Measurements from ENCODE around the gene GPC5.
"Not testable (repeated sequence)": the region's sequence is repeated elsewhere in the genome, so short reads cannot be mapped to it uniquely, and the experiment has no call there.

Gene GPC5

DNA sequence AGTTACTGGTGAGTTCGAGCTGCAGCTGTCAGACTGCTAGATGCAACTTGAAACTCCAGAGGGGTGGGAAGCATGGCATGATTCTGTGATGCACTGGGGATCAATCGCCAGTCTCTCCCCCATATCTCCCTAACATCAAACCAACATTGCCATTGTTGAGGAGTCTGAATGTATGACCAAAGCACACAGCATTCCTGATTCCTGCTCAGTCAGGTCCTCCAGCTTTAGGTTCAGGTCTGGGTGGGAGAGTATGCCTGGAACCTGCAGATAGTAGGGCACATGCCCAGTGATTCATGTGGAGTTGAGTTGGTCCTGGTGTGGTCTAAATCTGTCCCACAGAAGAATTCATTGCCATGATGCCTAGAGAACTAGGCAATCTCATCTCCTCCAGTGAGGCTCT lies 269.1 kb downstream of the GPC5 start:
- Mint-ChIP-seq H3K4me3 (no peak overlapping the region), H3K27ac (no peak overlapping the region), H3K36me3 (ENCODE audit: low read depth) (no peaks in the 10 kb centered on the region), H3K9me3 (no peaks in the 10 kb centered on the region), H3K27me3 (ENCODE audit: low read depth) (no peaks in the 10 kb centered on the region), H3K4me1 (ENCODE audit: low read depth) (no peaks in the 10 kb centered on the region)

DNA sequence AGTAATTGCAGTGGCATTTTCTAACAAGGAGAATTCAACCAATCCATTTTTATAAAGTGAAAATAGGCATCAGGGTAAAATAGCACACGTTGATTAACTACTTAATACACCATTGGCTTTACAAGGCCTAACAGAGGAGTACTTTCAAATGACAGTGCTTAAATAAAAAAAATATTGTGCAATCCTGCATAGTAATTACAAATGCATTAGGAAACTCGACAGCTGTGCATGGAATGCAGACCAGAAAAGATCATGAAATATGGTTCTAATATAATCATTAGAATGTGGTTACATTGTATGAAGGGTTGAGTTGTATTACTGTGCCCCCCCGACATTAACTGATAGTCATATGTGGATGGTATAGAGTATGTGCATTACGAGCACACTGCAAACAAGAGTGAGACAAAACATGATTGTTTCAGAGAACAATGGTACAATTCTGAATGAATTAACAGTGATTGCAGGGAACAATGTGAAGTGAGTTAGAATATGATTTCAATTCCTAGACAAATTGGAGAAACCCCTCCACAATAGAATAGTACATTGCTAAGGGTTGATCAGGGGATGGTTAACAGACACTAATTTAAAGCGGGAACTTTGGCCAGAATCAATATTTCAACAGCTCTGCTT lies 270.6 kb downstream of the GPC5 start:
- H3K27ac Mint-ChIP-seq = no peak overlapping the region
- H3K36me3 Mint-ChIP-seq (ENCODE audit: low read depth) = no peaks in the 10 kb centered on the region
- no peaks in the 10 kb centered on the region for H3K4me1 Mint-ChIP-seq (ENCODE audit: low read depth)
- H3K4me3 Mint-ChIP-seq = no peak overlapping the region
- H3K27me3 Mint-ChIP-seq (ENCODE audit: low read depth) = no peaks in the 10 kb centered on the region
- H3K9me3 Mint-ChIP-seq = no peaks in the 10 kb centered on the region

DNA sequence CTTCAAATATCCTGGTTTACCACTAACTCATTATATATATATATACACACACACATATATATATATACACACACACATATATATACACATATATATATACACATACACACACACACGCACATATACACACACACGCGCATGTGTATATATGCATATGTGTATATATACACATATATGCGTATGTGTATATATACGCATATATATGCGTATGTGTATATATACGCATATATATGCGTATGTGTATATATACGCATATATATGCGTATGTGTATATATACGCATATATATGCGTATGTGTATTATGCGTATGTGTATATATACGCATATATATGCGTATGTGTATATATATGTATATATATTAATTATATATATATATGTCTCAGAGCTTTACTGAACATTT lies 275.9 kb downstream of the GPC5 start:
- not testable (repeated sequence) for H3K4me1 Mint-ChIP-seq (ENCODE audit: low read depth); H3K27me3 Mint-ChIP-seq (ENCODE audit: low read depth); H3K36me3 Mint-ChIP-seq (ENCODE audit: low read depth); H3K27ac Mint-ChIP-seq; H3K4me3 Mint-ChIP-seq; H3K9me3 Mint-ChIP-seq

DNA sequence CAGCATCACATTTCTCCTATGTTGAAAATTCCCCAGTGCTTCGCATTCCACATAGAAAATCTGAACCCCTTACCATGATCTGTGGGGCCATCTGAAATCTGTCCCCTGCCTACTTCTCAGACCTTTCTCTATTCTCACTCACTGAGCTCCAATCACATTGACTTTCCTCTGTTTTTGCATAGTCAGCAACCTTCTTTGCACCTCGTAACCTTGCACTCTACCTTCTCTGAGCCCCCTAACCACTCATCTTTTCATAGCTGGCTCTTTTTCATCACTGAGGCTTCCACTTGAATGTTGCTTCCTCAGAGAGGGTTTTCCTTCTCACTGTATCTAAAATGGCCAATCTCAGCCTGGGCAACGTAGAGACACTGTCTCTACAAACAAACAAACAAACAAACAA lies 286.3 kb downstream of the GPC5 start:
- Mint-ChIP-seq H3K4me1 (ENCODE audit: low read depth) (no peaks in the 10 kb centered on the region), H3K36me3 (ENCODE audit: low read depth) (no peaks in the 10 kb centered on the region), H3K9me3 (no peaks in the 10 kb centered on the region), H3K27me3 (ENCODE audit: low read depth) (no peaks in the 10 kb centered on the region), H3K27ac (no peak overlapping the region), H3K4me3 (no peak overlapping the region)

DNA sequence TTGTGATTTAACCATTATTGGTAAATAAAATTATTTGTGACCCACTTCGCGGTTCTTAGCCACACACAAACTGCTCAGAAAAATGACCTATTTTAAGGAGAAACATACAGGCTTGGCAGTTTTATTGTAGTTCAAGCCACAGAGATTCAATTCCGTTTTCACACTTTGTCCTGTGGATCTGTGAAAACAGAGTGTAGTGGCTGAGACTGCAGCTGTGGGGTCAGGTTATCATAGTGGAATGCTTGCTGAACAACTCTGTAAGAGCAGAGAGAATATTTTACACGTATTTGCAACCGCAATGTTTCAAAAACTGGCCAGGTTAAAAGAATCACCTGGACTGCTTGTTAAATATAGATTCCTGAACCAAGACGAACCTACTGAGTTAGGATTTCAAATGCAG lies 292.5 kb downstream of the GPC5 start:
- Mint-ChIP-seq H3K4me3 (no peak overlapping the region), H3K4me1 (ENCODE audit: low read depth) (no peaks in the 10 kb centered on the region), H3K27me3 (ENCODE audit: low read depth) (no peaks in the 10 kb centered on the region), H3K36me3 (ENCODE audit: low read depth) (no peaks in the 10 kb centered on the region), H3K9me3 (no peaks in the 10 kb centered on the region), H3K27ac (no peak overlapping the region)

DNA sequence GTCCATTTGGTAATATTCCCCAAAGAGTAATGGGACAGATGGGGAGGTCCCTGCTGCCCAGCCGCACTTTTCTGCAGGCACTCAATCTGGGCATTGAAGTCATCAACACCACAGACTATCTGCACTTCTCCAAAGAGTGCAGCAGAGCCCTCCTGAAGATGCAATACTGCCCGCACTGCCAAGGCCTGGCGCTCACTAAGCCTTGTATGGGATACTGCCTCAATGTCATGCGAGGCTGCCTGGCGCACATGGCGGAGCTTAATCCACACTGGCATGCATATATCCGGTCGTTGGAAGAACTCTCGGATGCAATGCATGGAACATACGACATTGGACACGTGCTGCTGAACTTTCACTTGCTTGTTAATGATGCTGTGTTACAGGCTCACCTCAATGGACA lies 295.0 kb downstream of the GPC5 start:
- Mint-ChIP-seq H3K27me3 (ENCODE audit: low read depth) (no peaks in the 10 kb centered on the region), H3K36me3 (ENCODE audit: low read depth) (no peaks in the 10 kb centered on the region), H3K9me3 (no peaks in the 10 kb centered on the region), H3K27ac (no peak overlapping the region), H3K4me1 (ENCODE audit: low read depth) (no peaks in the 10 kb centered on the region), H3K4me3 (no peak overlapping the region)

DNA sequence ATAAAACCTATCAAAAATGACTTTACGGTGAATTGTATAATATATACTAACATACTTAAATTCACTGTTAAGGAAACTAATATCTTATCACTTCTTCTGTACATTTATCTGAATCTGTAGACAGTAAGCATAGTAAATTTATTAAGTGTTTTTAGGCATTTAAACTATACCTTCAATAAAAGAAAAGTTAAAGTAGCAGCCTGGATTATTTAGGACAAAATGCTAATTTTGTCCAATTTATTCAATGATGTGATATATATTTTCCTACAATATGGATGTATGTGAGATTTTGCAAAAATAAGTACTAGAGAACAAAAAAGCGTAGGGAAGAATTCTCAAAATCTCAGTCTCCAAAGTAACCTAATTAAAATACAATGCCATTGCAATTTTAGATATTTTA lies 299.9 kb downstream of the GPC5 start:
- Mint-ChIP-seq H3K4me1 (ENCODE audit: low read depth) (no peaks in the 10 kb centered on the region), H3K36me3 (ENCODE audit: low read depth) (no peaks in the 10 kb centered on the region), H3K27me3 (ENCODE audit: low read depth) (no peaks in the 10 kb centered on the region), H3K9me3 (no peaks in the 10 kb centered on the region), H3K27ac (no peak overlapping the region), H3K4me3 (no peak overlapping the region)

DNA sequence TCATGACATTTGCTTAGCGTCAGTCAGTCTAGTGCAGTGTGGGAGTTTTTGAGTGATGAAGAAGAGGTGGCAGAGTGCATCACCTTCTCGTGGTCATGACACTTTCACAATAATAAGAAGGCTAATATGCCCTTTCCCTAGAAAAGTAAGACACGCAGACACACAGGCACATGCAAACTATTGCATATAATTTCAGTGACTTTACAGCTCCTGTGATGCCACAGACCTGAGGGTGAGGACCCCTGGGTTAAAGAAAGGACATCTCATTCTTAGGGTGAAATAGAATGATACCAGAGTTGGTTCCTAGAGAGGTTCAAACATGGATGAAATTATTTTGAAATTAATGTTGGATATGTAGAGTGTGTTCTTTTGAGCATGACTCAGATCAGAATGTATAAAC lies 300.3 kb downstream of the GPC5 start:
- no peaks in the 10 kb centered on the region for H3K4me1 Mint-ChIP-seq (ENCODE audit: low read depth)
- no peaks in the 10 kb centered on the region for H3K9me3 Mint-ChIP-seq
- H3K27me3 Mint-ChIP-seq (ENCODE audit: low read depth) = no peaks in the 10 kb centered on the region
- no peak overlapping the region for H3K4me3 Mint-ChIP-seq
- H3K27ac Mint-ChIP-seq = no peak overlapping the region
- no peaks in the 10 kb centered on the region for H3K36me3 Mint-ChIP-seq (ENCODE audit: low read depth)

DNA sequence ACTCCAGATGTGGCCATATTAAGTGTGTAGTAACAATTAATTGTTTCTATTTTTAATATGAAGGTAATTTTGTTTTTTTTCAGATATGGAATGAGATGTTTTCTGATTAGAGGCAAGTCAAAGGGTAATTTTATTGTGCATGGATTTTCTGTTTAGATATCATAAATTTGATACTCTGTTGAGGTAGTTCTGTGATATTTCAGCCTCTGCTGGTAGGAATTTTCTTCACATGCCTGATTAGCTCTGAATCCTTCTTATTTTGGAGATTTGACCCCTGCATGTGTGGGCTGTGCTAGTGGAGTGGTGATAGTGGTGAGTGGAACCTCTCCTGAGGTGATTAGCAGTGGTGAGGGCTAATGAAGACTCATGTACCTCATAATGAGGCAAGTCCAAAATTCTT lies 301.4 kb downstream of the GPC5 start:
- no peaks in the 10 kb centered on the region for H3K9me3 Mint-ChIP-seq
- H3K4me3 Mint-ChIP-seq = no peak overlapping the region
- no peak overlapping the region for H3K27ac Mint-ChIP-seq
- no peaks in the 10 kb centered on the region for H3K36me3 Mint-ChIP-seq (ENCODE audit: low read depth)
- H3K27me3 Mint-ChIP-seq (ENCODE audit: low read depth) = no peaks in the 10 kb centered on the region
- no peaks in the 10 kb centered on the region for H3K4me1 Mint-ChIP-seq (ENCODE audit: low read depth)

DNA sequence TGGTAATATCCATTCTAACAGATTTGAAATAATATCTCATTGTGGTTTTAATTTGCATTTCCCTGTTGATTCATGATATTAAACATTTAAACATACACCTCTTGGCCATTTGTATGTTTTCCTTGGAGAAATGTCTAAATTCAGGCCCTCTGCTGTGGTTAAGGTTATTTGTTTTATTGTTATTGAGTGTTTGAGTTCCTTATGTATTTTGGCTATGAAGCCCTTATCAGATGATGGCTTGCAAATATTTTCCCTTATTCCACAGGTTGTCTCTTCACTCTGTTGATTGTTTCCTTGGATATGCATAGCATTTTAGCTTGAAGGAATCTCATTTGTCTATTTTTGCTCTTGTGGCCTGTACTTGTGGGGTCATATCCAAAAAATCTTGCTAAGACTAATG lies 303.6 kb downstream of the GPC5 start:
- H3K9me3 Mint-ChIP-seq = no peaks in the 10 kb centered on the region
- no peak overlapping the region for H3K4me3 Mint-ChIP-seq
- no peaks in the 10 kb centered on the region for H3K36me3 Mint-ChIP-seq (ENCODE audit: low read depth)
- no peaks in the 10 kb centered on the region for H3K4me1 Mint-ChIP-seq (ENCODE audit: low read depth)
- H3K27me3 Mint-ChIP-seq (ENCODE audit: low read depth) = no peaks in the 10 kb centered on the region
- no peak overlapping the region for H3K27ac Mint-ChIP-seq

DNA sequence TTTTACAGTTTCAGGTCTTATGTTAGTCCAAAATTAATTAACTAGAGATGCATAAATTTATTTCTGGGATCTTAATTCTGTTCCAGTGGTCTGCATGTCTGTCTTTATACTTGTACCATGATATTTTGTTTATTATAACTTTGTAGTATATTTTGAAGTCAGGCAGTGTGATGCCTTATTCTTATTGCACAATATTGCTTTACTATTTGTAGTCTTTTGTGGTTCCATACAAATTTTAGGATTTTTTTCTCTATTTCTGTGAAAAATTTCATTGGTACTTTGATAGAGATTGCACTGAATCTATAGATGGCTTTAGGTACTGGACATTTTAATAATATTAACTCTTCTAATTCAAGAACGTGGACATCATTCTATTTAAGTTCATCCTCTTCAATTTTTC lies 304.0 kb downstream of the GPC5 start:
- H3K4me3 Mint-ChIP-seq = no peak overlapping the region
- H3K9me3 Mint-ChIP-seq = no peaks in the 10 kb centered on the region
- no peak overlapping the region for H3K27ac Mint-ChIP-seq
- H3K4me1 Mint-ChIP-seq (ENCODE audit: low read depth) = no peaks in the 10 kb centered on the region
- no peaks in the 10 kb centered on the region for H3K27me3 Mint-ChIP-seq (ENCODE audit: low read depth)
- no peaks in the 10 kb centered on the region for H3K36me3 Mint-ChIP-seq (ENCODE audit: low read depth)

DNA sequence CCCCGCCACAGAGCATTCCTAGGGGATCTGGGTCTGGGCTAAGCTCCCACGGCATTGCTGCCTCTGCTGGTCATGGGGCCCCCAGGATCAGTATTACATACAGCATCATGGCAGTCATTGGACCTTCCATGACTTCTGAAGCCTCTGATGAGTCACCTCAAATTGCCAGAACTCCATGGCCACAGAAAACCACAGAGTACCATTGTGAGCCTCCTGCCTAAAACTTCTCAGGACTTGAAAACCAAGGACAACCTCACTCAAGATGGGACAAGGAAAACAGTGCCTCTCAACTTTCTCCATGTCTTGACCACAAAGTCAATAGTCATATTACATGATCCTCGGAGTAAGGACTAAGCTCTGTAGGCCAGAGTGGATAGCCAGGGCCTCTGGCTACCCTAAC lies 306.0 kb downstream of the GPC5 start:
- Mint-ChIP-seq H3K4me3 (no peak overlapping the region), H3K4me1 (ENCODE audit: low read depth) (no peaks in the 10 kb centered on the region), H3K27ac (no peak overlapping the region), H3K9me3 (no peaks in the 10 kb centered on the region), H3K27me3 (ENCODE audit: low read depth) (no peaks in the 10 kb centered on the region), H3K36me3 (ENCODE audit: low read depth) (no peaks in the 10 kb centered on the region)

DNA sequence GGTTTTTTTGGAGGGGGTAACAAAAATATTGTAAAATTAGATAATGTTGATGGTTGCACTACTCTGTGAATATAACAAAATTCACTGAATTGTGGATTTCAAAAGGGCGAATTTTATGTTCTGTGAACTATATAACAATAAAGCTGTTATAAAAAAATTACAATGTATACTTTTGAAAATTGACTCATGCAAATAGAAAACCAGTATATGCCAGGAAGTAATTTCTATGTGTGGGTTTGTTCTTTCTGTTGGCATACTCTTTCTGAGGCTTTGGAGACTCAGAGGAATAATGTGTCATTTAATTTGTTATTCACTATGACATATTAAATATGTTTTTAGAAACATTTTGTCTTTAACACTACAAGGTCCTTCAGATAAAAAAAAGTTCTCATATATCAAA lies 310.1 kb downstream of the GPC5 start:
- H3K27ac Mint-ChIP-seq = no peak overlapping the region
- no peaks in the 10 kb centered on the region for H3K9me3 Mint-ChIP-seq
- no peaks in the 10 kb centered on the region for H3K4me1 Mint-ChIP-seq (ENCODE audit: low read depth)
- H3K36me3 Mint-ChIP-seq (ENCODE audit: low read depth) = no peaks in the 10 kb centered on the region
- no peak overlapping the region for H3K4me3 Mint-ChIP-seq
- H3K27me3 Mint-ChIP-seq (ENCODE audit: low read depth) = no peaks in the 10 kb centered on the region

DNA sequence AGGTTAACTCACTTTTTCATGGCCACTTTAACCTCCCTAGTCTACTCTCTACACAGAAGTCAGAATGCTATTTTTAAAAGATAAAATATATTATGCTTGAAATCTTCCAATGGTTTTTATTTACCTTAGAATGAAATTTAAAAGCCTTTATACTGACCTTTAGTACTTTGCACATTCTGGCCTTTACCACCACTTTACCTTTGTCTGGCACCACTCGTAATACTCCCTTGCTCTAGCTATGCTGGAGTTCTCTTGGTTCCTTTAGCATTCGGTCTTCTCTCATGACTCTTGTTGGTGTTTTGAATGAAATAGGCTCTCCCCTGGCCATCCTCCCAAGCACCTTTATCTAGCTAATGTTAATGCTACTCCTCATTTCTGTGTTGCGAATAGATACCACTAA lies 310.8 kb downstream of the GPC5 start:
- no peaks in the 10 kb centered on the region for H3K36me3 Mint-ChIP-seq (ENCODE audit: low read depth)
- H3K9me3 Mint-ChIP-seq = no peaks in the 10 kb centered on the region
- H3K27ac Mint-ChIP-seq = no peak overlapping the region
- no peaks in the 10 kb centered on the region for H3K27me3 Mint-ChIP-seq (ENCODE audit: low read depth)
- H3K4me1 Mint-ChIP-seq (ENCODE audit: low read depth) = no peaks in the 10 kb centered on the region
- no peak overlapping the region for H3K4me3 Mint-ChIP-seq

DNA sequence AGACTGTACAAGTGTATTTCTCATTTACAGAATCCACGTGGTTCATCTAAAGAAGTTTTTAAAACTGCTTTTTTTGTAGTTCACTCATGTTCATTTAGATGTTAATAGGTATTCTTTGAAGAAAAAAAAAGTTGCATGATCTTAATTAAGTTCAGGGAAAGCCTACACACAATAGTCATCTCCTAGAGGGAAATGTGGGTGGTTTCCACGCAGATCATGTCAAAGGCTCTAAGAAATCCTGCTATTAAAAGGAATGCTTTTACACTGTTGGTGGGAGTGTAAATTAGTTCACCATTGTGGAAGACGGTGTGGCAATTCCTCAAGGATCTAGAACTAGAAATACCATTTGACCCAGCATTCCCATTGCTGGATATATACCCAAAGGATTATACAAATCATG lies 312.3 kb downstream of the GPC5 start:
- H3K4me1 Mint-ChIP-seq (ENCODE audit: low read depth) = no peaks in the 10 kb centered on the region
- H3K27ac Mint-ChIP-seq = no peak overlapping the region
- no peak overlapping the region for H3K4me3 Mint-ChIP-seq
- H3K27me3 Mint-ChIP-seq (ENCODE audit: low read depth) = no peaks in the 10 kb centered on the region
- H3K9me3 Mint-ChIP-seq = no peaks in the 10 kb centered on the region
- H3K36me3 Mint-ChIP-seq (ENCODE audit: low read depth) = no peaks in the 10 kb centered on the region

DNA sequence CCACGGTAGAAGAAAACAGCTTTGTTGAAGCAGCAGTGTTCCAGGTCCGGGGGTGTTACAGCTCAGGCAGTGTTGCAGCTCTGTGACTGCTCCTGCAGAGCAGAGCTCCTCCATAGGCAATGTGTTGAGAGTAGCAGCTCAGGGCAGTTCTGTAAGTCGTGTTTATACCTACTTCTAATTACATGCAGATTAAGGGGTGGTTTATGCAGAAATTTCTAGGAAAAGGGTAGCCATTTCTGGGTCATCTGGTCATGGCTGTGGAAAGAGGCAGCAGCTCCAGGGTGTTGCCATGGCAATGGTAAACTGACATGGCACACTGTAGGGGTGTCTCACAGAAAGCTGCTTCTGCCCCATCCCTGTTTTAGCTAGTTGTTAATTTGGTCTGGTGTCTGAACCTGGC lies 316.4 kb downstream of the GPC5 start:
- Mint-ChIP-seq H3K4me1 (ENCODE audit: low read depth) (no peaks in the 10 kb centered on the region), H3K27me3 (ENCODE audit: low read depth) (no peaks in the 10 kb centered on the region)

More for the DNA sequence above, 316.4 kb downstream of the GPC5 start:
- Mint-ChIP-seq H3K36me3 (ENCODE audit: low read depth) (no peaks in the 10 kb centered on the region), H3K4me3 (no peak overlapping the region), H3K9me3 (no peaks in the 10 kb centered on the region), H3K27ac (no peak overlapping the region)
